Raji (cell line): ENCODE results near the gene COX4I1.

ENCODE experiments used
- POLR2A ChIP-seq: IDR thresholded peaks from 2 replicates; pipeline ENCODE4 v1.6.1; 2011; ENCODE audit warnings: low read depth, low read length, control low read depth; ENCODE audit not compliant: insufficient read depth

Gene COX4I1

GRCh38 chr16:85810097-85810741, 10.7 kb downstream of the COX4I1 start:
- no peak for TF ChIP-seq POLR2A

GRCh38 chr16:85810742-85811115, 11.2 kb downstream of the COX4I1 start:
- TF ChIP-seq POLR2A: no peak

DNA sequence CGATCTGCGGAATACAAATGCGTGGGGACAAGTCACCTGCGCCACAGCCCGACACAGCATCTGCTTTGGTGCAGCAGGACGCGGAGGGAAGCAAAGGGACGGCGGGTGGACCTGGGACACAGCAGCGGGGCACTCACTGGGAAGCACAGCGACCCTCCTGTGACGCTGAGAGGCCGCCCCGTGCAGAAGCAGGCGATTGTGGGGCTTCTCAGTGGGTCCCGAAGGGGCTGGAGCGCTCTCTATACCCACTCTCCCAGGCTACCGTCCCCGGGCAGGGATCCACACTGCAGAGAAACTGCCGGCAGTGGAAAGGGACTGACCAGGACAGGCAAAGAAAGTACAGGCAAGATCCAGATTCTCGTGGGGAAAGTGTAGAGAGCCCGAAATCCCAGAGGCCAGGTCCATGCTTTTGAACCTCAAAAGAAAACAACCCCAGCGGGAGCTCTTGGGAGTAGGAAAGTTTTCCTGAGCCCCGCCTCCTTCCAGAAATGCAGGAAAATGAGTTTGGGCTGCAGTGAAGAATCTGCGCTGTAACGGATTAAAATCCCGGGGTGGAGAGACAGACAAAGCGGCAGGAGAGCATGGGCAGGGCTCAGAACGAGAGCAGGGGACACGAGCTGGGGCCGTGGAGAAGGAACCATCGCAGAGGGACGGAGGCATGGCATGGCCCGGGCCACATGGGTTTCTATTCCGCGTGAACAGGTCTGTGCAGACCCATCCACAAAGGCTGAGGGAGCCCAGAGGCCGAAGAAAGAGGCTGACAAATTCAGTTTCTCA, 12.7 kb downstream of the COX4I1 start:
- no peak for TF ChIP-seq POLR2A

DNA sequence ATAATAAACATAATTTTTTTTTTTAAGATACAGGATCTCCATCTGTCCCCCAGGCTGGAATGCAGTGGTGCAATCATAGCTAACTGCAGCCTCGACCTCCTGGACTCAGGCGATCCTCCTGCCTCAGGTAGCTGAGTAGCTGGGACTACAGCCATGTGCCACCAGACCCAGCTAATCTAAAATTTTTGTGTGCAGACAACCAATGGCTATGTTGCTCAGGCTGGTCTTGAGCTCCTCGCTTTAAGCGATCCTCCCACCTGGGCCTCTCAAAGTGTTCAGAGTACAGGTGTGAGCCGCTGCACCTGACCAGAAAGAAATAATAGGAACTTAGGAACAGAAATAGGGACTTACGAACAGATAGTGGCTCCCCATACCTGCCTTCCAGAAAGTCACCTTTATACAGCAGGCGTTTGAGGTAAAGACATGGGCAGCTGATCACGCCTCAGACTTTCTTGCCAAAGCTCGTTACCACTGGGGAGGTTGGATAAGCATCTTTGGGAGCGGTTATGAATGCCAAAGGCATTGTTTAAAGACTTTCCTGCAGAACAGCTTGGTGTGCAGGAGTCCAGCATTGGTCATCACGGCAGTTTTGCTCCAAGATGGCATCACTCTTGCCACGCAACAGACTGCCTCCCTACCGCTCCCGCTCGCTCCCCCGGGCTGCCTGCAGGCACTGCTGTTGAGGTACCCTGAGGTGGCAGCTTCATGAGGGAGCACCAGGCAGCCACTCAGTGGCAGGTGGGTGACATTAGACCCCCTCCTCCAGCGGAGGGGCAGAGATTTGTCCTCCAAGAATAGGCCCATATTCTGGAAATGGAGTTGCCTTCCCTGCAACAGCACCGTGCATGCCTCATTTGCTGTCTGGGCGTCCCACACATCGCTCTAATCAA, 13.6 kb downstream of the COX4I1 start:
- TF ChIP-seq POLR2A: no peak

- no peak for TF ChIP-seq POLR2A
These were observed 16.7 kb downstream of the COX4I1 start for GRCh38 chr16:85816159-85816558.

DNA sequence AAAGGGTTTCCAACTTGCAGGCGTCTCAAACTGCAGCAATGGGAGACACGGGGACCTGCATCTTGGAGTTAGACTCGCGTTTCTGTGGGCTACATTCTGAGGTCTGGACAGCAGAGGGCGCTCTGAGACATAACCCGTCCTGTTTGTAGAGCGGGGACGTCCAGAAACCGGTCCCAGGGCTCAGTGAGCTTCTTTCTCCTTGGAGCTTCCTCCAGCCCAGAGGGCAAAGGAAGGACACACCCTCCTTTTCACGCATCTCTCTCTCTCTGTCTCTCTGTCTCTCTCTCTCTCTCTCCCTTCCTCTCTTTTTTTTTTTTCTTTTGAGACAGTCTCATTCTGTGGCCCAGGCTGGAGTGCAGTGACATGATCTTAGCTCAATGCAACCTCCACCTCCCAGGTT, 19.8 kb downstream of the COX4I1 start:
- TF ChIP-seq POLR2A: no peak

DNA sequence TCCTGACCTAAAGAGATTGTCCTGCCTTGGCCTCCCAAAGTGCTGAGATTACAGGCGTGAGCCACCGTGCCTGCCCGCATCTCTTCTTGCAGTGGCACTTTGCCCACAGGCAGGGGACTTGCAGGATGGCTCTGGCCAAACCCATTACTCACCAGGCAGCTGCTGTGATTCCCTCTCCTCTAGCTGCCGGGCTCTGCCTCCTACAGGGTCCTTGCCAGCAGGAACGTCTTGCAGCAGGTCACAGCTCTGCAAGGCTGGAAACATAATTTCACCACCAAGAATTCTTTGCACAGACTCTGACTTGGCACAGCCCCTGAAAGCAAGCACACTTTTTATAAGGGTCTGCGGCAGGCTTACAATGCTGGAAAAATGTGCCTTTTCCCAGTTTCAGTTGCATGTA, 20.3 kb downstream of the COX4I1 start:
- TF ChIP-seq POLR2A: no peak

GRCh38 chr16:85820604-85821372, 21.3 kb downstream of the COX4I1 start:
- no peak for TF ChIP-seq POLR2A

DNA sequence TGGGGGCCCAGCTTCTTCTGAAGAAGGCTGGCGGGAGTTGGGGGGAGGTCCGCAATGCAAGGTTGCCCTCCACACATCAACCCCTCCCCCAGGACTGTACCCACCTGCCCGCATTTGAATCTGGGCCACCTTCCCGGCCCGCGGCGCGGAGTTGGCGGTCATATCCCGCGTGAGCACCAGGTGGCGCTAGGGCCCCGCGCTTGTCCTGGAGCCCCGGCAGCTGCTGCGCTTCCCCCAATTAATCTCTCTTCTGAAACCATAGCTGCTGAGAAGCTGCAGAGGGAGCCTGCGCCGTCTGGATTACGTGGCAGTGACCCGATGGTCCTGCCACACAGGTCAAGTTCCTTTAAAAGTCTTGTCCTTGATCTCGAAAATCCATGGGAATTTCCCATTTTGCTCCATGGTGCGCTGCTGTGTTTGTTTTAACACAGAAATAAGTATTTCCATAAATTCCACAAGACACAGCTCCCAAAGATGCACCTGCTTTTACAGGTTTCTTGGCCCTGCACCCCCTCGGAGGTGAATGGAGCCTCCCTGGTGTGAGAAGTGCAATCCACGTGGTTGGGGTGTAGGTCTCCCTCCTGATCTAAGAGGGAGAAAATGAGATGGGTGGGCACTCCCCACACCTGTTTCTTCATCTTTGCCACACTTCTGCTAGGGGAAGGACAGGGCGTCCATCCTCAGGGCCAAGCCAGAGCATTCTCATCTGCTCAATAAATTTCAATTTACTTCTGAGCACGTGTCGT, 22.1 kb downstream of the COX4I1 start:
- no peak for TF ChIP-seq POLR2A

DNA sequence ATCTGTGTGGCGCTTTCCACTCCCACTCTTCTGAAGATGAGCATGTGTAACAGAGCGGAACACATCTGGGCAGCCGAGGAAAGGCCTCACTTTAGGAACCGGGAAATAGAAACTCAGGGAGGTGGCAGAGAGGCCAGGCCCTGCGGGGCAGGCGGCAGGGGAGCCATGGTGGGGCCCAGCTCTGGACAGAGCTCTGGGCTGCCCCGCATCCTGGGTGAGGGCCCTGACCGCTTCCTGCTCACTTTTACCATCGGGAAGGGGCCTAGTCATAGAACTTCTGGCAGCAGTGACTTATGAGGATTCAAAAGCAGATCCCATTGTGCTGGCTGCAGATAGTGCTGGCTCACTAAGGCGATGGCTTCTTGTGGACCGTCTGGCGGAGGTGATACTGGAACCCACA, 22.6 kb downstream of the COX4I1 start:
- no peak for TF ChIP-seq POLR2A

DNA sequence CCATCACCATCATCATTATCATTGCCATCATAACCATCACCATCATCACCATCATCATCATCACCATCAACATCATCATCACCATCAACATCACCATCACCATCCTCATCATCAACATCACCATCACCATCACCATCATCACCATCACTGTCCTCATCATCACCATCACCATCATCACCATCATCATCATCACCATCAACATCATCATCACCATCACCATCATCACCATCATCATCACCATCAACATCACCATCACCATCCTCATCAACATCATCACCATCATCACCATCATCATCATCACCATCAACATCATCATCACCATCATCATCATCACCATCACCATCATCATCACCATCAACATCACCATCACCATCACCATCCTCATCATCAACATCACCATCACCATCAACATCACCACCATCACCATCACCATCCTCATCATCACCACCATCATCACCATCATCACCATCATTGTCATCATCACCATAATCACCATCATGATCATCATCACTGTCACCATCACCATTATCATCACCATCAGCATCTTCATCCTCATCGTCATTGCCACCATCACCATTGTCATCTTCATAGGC, 23.9 kb downstream of the COX4I1 start:
- TF ChIP-seq POLR2A: no peak

GRCh38 chr16:85824161-85825135, 25.0 kb downstream of the COX4I1 start:
- TF ChIP-seq POLR2A: no peak

- TF ChIP-seq POLR2A: no peak
These were observed 25.8 kb downstream of the COX4I1 start for GRCh38 chr16:85825326-85825725.
